Measurements from ENCODE around the gene NCK1.
"Not testable (repeated sequence)": the region's sequence is repeated elsewhere in the genome, so short reads cannot be mapped to it uniquely, and the experiment has no call there.

Gene NCK1

GRCh38 chr3:136891934-136892855 is 30.2 kb downstream of the NCK1 start:
- TF ChIP-seq CTCF (IDR thresholded peaks at IDR 0.05; ENCODE audit: low read depth, low read length) (no peak), POLR2A (IDR thresholded peaks at IDR 0.05; ENCODE audit: extremely low read depth, insufficient read length) (no peak), MYC (IDR thresholded peaks at IDR 0.05; ENCODE audit: low read depth, low read length) (no peak)
- TF ChIP-seq, protein P1, sequence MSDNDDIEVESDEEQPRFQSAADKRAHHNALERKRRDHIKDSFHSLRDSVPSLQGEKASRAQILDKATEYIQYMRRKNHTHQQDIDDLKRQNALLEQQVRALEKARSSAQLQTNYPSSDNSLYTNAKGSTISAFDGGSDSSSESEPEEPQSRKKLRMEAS (IDR thresholded peaks at IDR 0.05; ENCODE audit: low read depth, low read length) = no peak
- no peak for DNase-seq (ENCODE audit: low read depth)

GRCh38 chr3:136893848-136894443 is 31.9 kb downstream of the NCK1 start:
- DNase-seq (ENCODE audit: low read depth) = no peak
- H3K4me3 ChIP-seq (ENCODE audit: low read depth, low read length) = no peak overlapping the region
- no peak for TF ChIP-seq CTCF (IDR thresholded peaks at IDR 0.05; ENCODE audit: low read depth, low read length)
- TF ChIP-seq POLR2A (IDR thresholded peaks at IDR 0.05; ENCODE audit: extremely low read depth, insufficient read length) = no peak
- TF ChIP-seq, protein P1 (IDR thresholded peaks at IDR 0.05; ENCODE audit: low read depth, low read length) = no peak
- TF ChIP-seq MYC (IDR thresholded peaks at IDR 0.05; ENCODE audit: low read depth, low read length) = no peak

More at GRCh38 chr3:136891934-136892855, 30.2 kb downstream of the NCK1 start:
- H3K4me3 ChIP-seq (ENCODE audit: low read depth, low read length) = no peak overlapping the region

- not testable (repeated sequence) for DNase-seq (ENCODE audit: low read depth); H3K4me3 ChIP-seq (ENCODE audit: low read depth, low read length)
These were observed 35.2 kb downstream of the NCK1 start for GRCh38 chr3:136897171-136897570.

DNA sequence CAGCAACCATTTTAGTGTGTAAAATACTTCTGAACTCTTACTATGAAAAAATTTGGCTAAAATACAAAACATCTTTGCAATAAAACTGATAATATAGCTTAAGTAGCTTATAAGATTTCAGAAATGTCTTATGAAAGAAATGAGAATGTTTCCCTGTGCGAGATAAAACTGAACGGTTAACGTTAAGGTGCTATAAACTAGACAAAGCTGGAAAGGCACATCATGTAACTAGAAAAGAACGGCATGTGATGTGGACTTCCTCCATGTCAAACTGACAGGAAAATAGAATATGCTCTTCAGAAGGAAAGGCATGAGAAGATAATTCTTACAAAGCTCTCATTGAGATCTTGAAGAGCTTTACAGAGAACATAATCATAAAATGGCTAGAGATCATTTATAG is 36.5 kb downstream of the NCK1 start:
- TF ChIP-seq CTCF (IDR thresholded peaks at IDR 0.05; ENCODE audit: low read depth, low read length) (no peak), POLR2A (IDR thresholded peaks at IDR 0.05; ENCODE audit: extremely low read depth, insufficient read length) (no peak), MYC (IDR thresholded peaks at IDR 0.05; ENCODE audit: low read depth, low read length) (no peak)
- TF ChIP-seq, protein P1 (IDR thresholded peaks at IDR 0.05; ENCODE audit: low read depth, low read length) = no peak
- no peak overlapping the region for H3K4me3 ChIP-seq (ENCODE audit: low read depth, low read length)
- no peak for DNase-seq (ENCODE audit: low read depth)

GRCh38 chr3:136898954-136899353 is 36.9 kb downstream of the NCK1 start:
- no peak overlapping the region for H3K4me3 ChIP-seq (ENCODE audit: low read depth, low read length)
- DNase-seq (ENCODE audit: low read depth) = no peak
- TF ChIP-seq CTCF (IDR thresholded peaks at IDR 0.05; ENCODE audit: low read depth, low read length) (no peak), MYC (IDR thresholded peaks at IDR 0.05; ENCODE audit: low read depth, low read length) (no peak), POLR2A (IDR thresholded peaks at IDR 0.05; ENCODE audit: extremely low read depth, insufficient read length) (no peak)
- TF ChIP-seq, protein P1 (IDR thresholded peaks at IDR 0.05; ENCODE audit: low read depth, low read length) = no peak

GRCh38 chr3:136899622-136900158 is 37.7 kb downstream of the NCK1 start:
- TF ChIP-seq MYC (IDR thresholded peaks at IDR 0.05; ENCODE audit: low read depth, low read length) = no peak
- TF ChIP-seq, protein P1 (IDR thresholded peaks at IDR 0.05; ENCODE audit: low read depth, low read length) = no peak
- DNase-seq (ENCODE audit: low read depth) = no peak
- H3K4me3 ChIP-seq (ENCODE audit: low read depth, low read length) = no peak overlapping the region

- H3K4me3 ChIP-seq (ENCODE audit: low read depth, low read length) = not testable (repeated sequence)
These were observed 38.7 kb downstream of the NCK1 start for GRCh38 chr3:136900694-136901093.

More at GRCh38 chr3:136900694-136901093, 38.7 kb downstream of the NCK1 start:
- DNase-seq (ENCODE audit: low read depth) = peak; percentile 15
